Panc1 (cell line): Measurements from ENCODE around the gene OPN1SW. TPM values are rescaled to one million over a fixed set of nuclear protein-coding genes. Genes with fewer than 3 reads are reported as not detected.

Experiments
- ATAC-seq: fragments of 200-7000 bp; cut with Tn5 transposase; 2 replicates; pipeline ENCODE4 v1.9.1; 2020; ENCODE audit warnings: mild to moderate bottlenecking, moderate library complexity
- BruUV-seq: library from RNA; stranded (reverse); fragments of 400-500 nt; replicated peaks from 2 replicates; lab custom pipeline; 2021; lab: Mats Ljungman, UMichigan
- CTCF ChIA-PET: fragments of 300-600 bp; sonication (Branson Sonifier 250); formaldehyde crosslinking; loops from one replicate; lab custom pipeline; 2022; ENCODE audit warnings: antibody characterized with exemption; lab: Charles Lee
- POLR2A ChIA-PET: fragments of 300-600 bp; sonication (Branson Sonifier 250); formaldehyde crosslinking; loops from one replicate; lab custom pipeline; 2022; ENCODE audit warnings: antibody characterized with exemption; lab: Charles Lee
- DNase-seq: peaks from one replicate; pipeline ENCODE4 v3.0.0-alpha.2; 2010; ENCODE audit warnings: low read depth, low spot score
- H3K27ac ChIP-seq: 2 replicates; pipeline ENCODE4 v1.5.1; 2011; ENCODE audit warnings: mild to moderate bottlenecking, low read length, inconsistent platforms
- H3K27me3 ChIP-seq: fragments of 200-500 bp; sonication (Bioruptor generic); 2 replicates; pipeline ENCODE4 v1.6.0; 2014; ENCODE audit warnings: low read length, inconsistent platforms; ENCODE audit not compliant: control insufficient read depth, insufficient read depth
- H3K36me3 ChIP-seq: fragments of 200-500 bp; sonication (Bioruptor generic); 2 replicates; pipeline ENCODE4 v1.5.1; 2014; ENCODE audit warnings: inconsistent platforms, mild to moderate bottlenecking, low read length, moderate library complexity; ENCODE audit not compliant: control insufficient read depth, insufficient read depth
- H3K4me1 ChIP-seq: 2 replicates; pipeline ENCODE4 v1.5.1; 2011; ENCODE audit warnings: inconsistent platforms, mild to moderate bottlenecking, low read length, moderate library complexity; ENCODE audit not compliant: control insufficient read depth, insufficient read depth
- H3K4me3 ChIP-seq, 2 experiments: 2 replicates each; pipeline ENCODE4 v1.5.1; 2011 to 2012; ENCODE audit warnings: low read depth in 2 of 2, low read length in 2 of 2, mild to moderate bottlenecking in 2 of 2, inconsistent platforms in 1 of 2, moderate library complexity in 1 of 2
- H3K9me3 ChIP-seq: fragments of 200-500 bp; sonication (Bioruptor generic); 2 replicates; pipeline ENCODE4 v1.5.1; 2014; ENCODE audit warnings: low read depth, mild to moderate bottlenecking, inconsistent platforms, low read length, moderate library complexity; ENCODE audit not compliant: control insufficient read depth, insufficient read depth
- POLR2AphosphoS5 ChIP-seq: IDR thresholded peaks from 2 replicates; pipeline ENCODE4 v1.6.1; 2012; ENCODE audit warnings: mild to moderate bottlenecking, low read depth, low read length, moderate library complexity
- SIN3A ChIP-seq: IDR thresholded peaks from 2 replicates; pipeline ENCODE4 v1.6.1; 2012; ENCODE audit warnings: low read depth, mild to moderate bottlenecking, low read length, moderate library complexity, borderline replicate concordance; ENCODE audit not compliant: insufficient read depth
- TCF7L2 ChIP-seq: IDR thresholded peaks from 2 replicates; pipeline ENCODE4 v1.6.1; 2011; ENCODE audit warnings: mild to moderate bottlenecking, low read depth, low read length, inconsistent platforms
- in situ Hi-C: cut with HindIII; loops from 2 replicates; pipeline ENCODE4 v1.10.0; 2016; ENCODE audit warnings: low sequenced_read_pairs, low pct_unique_long_range_greater_than_20kb
- intact Hi-C: fragments of 100-400 bp; cut with micrococcal nuclease; formaldehyde crosslinking; loops from one replicate; pipeline ENCODE4 v1.10.0; 2022; ENCODE audit not compliant: unreplicated experiment
- total RNA-seq: library from RNA; stranded (reverse); gene quantifications from one replicate; pipeline ENCODE4 v1.2.1, GENCODE V29; 2021; ENCODE audit not compliant: unreplicated experiment
- TF ChIP-seq, protein P1 (sequence below), 2 experiments: IDR thresholded peaks; 2 replicates each; pipeline ENCODE4 v1.6.1; 2011 to 2012; ENCODE audit warnings: low read depth in 2 of 2, control low read depth in 1 of 2, low read length in 1 of 2, mild to moderate bottlenecking in 1 of 2, moderate library complexity in 1 of 2; ENCODE audit not compliant: insufficient read depth in 1 of 2
- TF ChIP-seq, protein P2 (sequence below): fragments of 450-650 bp; IDR thresholded peaks from 2 replicates; pipeline ENCODE4 v1.5.1; 2017; ENCODE audit warnings: mild to moderate bottlenecking

The OPN1SW gene
- total RNA-seq, 1 experiment from 2014 or later = not detected

DNA sequence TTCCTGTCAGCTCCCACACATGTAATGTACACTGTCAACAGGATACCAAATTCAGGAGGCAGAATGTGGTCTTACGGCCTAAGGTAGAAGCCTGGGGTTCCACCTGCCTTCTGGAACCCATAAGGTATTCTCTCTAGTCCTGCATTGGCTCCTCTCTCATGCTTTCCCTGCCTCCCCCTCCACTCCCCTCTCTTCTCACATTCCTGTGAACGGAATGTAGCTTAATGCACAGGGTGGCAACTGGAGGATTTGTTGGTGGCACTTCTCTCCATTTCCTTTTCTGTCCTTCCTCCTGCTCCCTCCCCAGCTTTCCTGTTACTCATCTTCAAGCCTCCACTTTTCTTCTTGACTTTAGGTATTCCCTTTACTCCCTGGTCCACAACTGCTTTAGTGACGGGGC, 43.1 kb upstream of the OPN1SW start:
- Histone ChIP-seq H3K36me3 (no peaks in the 10 kb centered on the region), H3K9me3 (no peaks in the 10 kb centered on the region), H3K4me3 (no peak overlapping the region), H3K4me1 (no peaks in the 10 kb centered on the region), H3K27me3 (peaks cover 28% of the 10 kb centered on the region), H3K27ac (no peak overlapping the region)
- no peak for TF ChIP-seq TCF7L2
- TF ChIP-seq, protein P1, sequence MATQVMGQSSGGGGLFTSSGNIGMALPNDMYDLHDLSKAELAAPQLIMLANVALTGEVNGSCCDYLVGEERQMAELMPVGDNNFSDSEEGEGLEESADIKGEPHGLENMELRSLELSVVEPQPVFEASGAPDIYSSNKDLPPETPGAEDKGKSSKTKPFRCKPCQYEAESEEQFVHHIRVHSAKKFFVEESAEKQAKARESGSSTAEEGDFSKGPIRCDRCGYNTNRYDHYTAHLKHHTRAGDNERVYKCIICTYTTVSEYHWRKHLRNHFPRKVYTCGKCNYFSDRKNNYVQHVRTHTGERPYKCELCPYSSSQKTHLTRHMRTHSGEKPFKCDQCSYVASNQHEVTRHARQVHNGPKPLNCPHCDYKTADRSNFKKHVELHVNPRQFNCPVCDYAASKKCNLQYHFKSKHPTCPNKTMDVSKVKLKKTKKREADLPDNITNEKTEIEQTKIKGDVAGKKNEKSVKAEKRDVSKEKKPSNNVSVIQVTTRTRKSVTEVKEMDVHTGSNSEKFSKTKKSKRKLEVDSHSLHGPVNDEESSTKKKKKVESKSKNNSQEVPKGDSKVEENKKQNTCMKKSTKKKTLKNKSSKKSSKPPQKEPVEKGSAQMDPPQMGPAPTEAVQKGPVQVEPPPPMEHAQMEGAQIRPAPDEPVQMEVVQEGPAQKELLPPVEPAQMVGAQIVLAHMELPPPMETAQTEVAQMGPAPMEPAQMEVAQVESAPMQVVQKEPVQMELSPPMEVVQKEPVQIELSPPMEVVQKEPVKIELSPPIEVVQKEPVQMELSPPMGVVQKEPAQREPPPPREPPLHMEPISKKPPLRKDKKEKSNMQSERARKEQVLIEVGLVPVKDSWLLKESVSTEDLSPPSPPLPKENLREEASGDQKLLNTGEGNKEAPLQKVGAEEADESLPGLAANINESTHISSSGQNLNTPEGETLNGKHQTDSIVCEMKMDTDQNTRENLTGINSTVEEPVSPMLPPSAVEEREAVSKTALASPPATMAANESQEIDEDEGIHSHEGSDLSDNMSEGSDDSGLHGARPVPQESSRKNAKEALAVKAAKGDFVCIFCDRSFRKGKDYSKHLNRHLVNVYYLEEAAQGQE (IDR thresholded peaks at IDR 0.05; ENCODE audit: insufficient read depth in 1 of 2, low read depth in 2 of 2, low read length in 1 of 2) = no peak
- no peak for TF ChIP-seq SIN3A
- no peak for TF ChIP-seq POLR2AphosphoS5
- TF ChIP-seq, protein P2, sequence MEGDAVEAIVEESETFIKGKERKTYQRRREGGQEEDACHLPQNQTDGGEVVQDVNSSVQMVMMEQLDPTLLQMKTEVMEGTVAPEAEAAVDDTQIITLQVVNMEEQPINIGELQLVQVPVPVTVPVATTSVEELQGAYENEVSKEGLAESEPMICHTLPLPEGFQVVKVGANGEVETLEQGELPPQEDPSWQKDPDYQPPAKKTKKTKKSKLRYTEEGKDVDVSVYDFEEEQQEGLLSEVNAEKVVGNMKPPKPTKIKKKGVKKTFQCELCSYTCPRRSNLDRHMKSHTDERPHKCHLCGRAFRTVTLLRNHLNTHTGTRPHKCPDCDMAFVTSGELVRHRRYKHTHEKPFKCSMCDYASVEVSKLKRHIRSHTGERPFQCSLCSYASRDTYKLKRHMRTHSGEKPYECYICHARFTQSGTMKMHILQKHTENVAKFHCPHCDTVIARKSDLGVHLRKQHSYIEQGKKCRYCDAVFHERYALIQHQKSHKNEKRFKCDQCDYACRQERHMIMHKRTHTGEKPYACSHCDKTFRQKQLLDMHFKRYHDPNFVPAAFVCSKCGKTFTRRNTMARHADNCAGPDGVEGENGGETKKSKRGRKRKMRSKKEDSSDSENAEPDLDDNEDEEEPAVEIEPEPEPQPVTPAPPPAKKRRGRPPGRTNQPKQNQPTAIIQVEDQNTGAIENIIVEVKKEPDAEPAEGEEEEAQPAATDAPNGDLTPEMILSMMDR = no peak
- BruUV-seq = no TSS peak
- in situ Hi-C loops = no loop called here
- ChIA-PET POLR2A (no interaction called here), CTCF (interaction anchor here (0.6 kb wide), 1 partner anchor 21 kb away, joined by 3 read pairs; no protein-coding TSS in a partner anchor)
- ATAC-seq (no peak), DNase-seq (no peak)
- intact Hi-C loops = no loop called here

DNA sequence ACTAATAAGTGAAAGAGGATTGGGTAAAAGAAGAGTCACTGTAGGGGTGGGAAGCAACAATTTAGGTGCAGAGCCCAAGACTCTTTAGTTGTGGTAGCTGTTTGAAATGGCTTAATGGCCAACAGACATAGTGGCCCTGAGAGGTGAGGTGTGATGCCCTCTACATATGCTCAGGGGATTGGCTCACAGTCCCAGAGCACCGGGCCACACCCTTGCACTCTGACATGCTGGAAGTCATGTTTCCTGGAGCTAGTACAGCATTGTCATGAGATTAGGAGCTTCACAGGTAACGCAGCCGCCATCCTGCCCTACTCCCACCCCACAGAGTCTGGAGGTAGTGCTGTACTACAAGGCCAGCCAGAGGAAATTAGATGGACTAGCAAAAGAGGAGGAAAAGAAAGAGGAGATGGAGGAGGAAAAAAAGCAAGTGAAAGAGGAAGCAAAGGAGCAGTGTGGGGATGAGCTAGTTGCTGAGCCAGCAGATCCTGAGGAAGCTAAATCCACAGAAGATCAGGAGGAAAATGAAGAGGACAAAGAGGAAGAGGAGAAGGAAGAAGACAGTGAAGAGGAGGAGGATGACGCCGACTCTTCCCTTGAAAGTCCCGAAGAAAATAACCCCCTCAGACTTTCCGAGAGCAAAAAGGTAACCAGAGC, 39.8 kb upstream of the OPN1SW start:
- POLR2A ChIA-PET = no interaction called here
- intact Hi-C loops (no loop called here), in situ Hi-C loops (no loop called here)
- CTCF ChIA-PET = no interaction called here
- ATAC-seq (no peak), DNase-seq (no peak)
- peaks cover 31% of the 10 kb centered on the region for H3K27me3 ChIP-seq
- H3K36me3 ChIP-seq = no peaks in the 10 kb centered on the region
- TF ChIP-seq SIN3A = no peak
- TF ChIP-seq POLR2AphosphoS5 = no peak
- TF ChIP-seq TCF7L2 = no peak
- TF ChIP-seq, protein P2 = no peak
- TF ChIP-seq, protein P1 (IDR thresholded peaks at IDR 0.05; ENCODE audit: insufficient read depth in 1 of 2, low read depth in 2 of 2, low read length in 1 of 2) = no peak
- no peaks in the 10 kb centered on the region for H3K4me1 ChIP-seq
- no peaks in the 10 kb centered on the region for H3K9me3 ChIP-seq
- no peak overlapping the region for H3K4me3 ChIP-seq
- H3K27ac ChIP-seq = no peak overlapping the region
- BruUV-seq = no TSS peak
